Glutamatergic neuron (in vitro differentiated cells): ENCODE measurements around the gene TNF. TPM values are rescaled to one million over a fixed set of nuclear protein-coding genes. Genes with fewer than 3 reads are reported as not detected.

ENCODE experiments used
- DNase-seq: peaks from one replicate; pipeline ENCODE4 v3.0.0; 2022
- H3K27ac Mint-ChIP-seq: one replicate; pipeline ENCODE4 v1.8.0; 2020; ENCODE audit warnings: mild to moderate bottlenecking, mixed read lengths, inconsistent platforms; ENCODE audit not compliant: unreplicated experiment
- H3K27me3 Mint-ChIP-seq: one replicate; pipeline ENCODE4 v1.8.0; 2020; ENCODE audit warnings: mild to moderate bottlenecking, moderate library complexity, mixed read lengths, inconsistent platforms; ENCODE audit not compliant: unreplicated experiment
- H3K36me3 Mint-ChIP-seq: one replicate; pipeline ENCODE4 v1.8.0; 2020; ENCODE audit warnings: mild to moderate bottlenecking, mixed read lengths, inconsistent platforms; ENCODE audit not compliant: unreplicated experiment
- H3K4me1 Mint-ChIP-seq: one replicate; pipeline ENCODE4 v1.8.0; 2020; ENCODE audit warnings: mild to moderate bottlenecking, low read depth, mixed read lengths, inconsistent platforms; ENCODE audit not compliant: unreplicated experiment
- H3K4me3 Mint-ChIP-seq: one replicate; pipeline ENCODE4 v1.8.0; 2020; ENCODE audit warnings: mild to moderate bottlenecking, mixed read lengths, inconsistent platforms; ENCODE audit not compliant: unreplicated experiment
- H3K9me3 Mint-ChIP-seq: one replicate; pipeline ENCODE4 v1.8.0; 2020; ENCODE audit warnings: mild to moderate bottlenecking, moderate library complexity, mixed read lengths, inconsistent platforms; ENCODE audit not compliant: unreplicated experiment
- total RNA-seq: library from RNA; stranded (reverse); fragmentation: NEBNext Ultra II Directional; extraction: Animal tissue kit (Norgen Biotek cat#: 25700); gene quantifications from one replicate; pipeline ENCODE4 v1.2.1, GENCODE V29; 2021; ENCODE audit not compliant: unreplicated experiment
- TF ChIP-seq, protein P1 (sequence below): fragments of 200-600 bp; sonication (generic); IDR thresholded peaks from one replicate; pipeline ENCODE4 v1.5.0; 2021; ENCODE audit not compliant: partially characterized antibody, unreplicated experiment

TNF gene
- total RNA-seq, 1 donor from 2014 or later = not detected

DNA sequence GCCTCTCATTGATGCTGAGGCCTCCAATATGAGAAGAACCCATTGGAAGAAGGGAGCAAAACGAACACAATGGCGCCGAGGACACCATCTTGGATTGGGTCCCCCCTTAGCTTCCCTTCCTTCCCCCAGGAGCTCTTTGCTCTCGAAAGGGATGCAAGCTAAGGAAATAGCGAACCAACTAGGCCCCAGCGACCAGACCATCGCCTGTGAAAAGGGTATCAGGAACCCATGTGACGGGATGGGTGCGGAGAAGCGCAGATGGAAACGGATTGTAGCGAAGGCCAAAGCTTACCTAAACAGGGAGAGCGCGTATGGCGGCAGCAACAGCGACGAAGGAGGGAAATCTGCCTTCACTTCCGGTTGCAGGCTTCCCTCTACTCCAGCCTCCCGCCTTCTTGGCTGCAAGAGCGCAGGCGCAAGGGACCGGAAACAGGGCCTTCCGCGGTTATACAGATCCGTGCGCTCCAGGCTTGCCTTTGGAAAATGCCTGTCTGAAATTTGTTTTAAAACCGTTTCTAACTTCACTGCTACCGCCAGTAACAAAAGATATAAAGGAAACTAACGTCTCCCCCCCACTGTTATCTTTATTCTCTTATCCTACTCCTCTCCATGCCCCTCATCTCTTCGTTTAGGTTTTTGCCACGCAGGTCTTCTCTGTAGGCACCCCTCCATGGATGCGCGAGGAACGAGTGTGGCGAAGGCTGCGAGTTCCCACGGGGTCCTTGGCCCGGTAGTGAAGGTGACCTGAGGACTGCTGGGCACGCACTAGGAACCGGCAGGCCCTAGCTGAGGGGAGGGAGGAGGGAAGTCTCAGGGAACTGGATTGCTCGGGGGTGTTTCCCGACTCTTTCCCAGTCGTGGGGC lies 33.5 kb upstream of the TNF start, which contains the start of gene DDX39B:
Gene DDX39B, minus strand, starts transcription at position 346 of the 864 bp plus-strand sequence. CDS start 1,471 bp downstream, outside the sequence.
- peak within 1 kb of the TSS; percentile 100 for H3K27ac Mint-ChIP-seq
- H3K4me3 Mint-ChIP-seq = peak within 1 kb of the TSS; percentile 100
- DNase-seq = peak; percentile 93
- peaks cover 29% of the 10 kb centered on the region for H3K9me3 Mint-ChIP-seq
- H3K27me3 Mint-ChIP-seq = peaks cover 19% of the 10 kb centered on the region
- H3K4me1 Mint-ChIP-seq = peaks cover 40% of the 10 kb centered on the region
- TF ChIP-seq, protein P1, sequence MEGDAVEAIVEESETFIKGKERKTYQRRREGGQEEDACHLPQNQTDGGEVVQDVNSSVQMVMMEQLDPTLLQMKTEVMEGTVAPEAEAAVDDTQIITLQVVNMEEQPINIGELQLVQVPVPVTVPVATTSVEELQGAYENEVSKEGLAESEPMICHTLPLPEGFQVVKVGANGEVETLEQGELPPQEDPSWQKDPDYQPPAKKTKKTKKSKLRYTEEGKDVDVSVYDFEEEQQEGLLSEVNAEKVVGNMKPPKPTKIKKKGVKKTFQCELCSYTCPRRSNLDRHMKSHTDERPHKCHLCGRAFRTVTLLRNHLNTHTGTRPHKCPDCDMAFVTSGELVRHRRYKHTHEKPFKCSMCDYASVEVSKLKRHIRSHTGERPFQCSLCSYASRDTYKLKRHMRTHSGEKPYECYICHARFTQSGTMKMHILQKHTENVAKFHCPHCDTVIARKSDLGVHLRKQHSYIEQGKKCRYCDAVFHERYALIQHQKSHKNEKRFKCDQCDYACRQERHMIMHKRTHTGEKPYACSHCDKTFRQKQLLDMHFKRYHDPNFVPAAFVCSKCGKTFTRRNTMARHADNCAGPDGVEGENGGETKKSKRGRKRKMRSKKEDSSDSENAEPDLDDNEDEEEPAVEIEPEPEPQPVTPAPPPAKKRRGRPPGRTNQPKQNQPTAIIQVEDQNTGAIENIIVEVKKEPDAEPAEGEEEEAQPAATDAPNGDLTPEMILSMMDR = no peak
- peaks cover 20% of the 10 kb centered on the region for H3K36me3 Mint-ChIP-seq

DNA sequence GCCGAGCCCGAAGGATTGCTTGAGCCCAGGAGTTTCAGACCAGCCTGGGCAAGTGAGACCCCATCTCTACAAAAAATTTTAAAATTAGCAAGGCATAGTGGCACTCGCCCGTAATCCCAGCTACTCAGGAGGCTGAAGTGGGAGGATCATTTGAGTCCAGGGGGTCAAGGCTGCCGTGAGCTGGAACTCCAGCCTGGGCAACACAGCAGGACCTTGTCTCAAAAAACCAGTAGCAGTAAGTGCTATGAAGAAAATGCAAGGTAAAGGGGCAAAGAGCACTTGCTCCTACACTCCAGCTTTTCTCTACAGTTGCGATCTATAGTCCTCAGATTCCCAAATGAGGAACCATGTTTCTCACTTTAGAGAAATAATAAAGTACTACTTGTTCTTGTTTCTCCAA lies 31.7 kb upstream of the TNF start:
- Mint-ChIP-seq H3K27ac (peak overlapping the region; percentile 100), H3K4me3 (peak overlapping the region; percentile 100), H3K27me3 (peaks cover 21% of the 10 kb centered on the region), H3K9me3 (peaks cover 34% of the 10 kb centered on the region), H3K36me3 (peaks cover 17% of the 10 kb centered on the region), H3K4me1 (peaks cover 35% of the 10 kb centered on the region)
- no peak for DNase-seq
- TF ChIP-seq, protein P1 = no peak

DNA sequence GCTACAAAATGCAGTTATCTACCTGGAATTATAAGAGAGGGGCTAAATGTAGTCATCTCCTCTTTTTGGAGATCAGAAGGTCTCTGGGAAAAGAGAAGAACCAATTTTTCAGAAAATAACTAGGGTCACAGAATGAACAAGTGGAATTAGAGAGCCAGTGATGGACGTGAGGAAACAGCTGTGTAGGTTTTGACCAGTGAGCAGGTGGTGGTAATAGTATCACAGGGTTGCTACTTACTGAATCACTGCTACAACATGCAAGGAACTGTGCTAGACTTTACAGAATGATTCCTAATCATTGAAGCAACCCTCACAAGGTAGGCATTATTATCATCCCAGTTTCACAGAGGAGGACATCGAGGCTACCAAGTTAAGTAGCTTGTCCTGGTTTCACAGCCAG lies 30.7 kb upstream of the TNF start:
- DNase-seq = no peak
- H3K4me1 Mint-ChIP-seq = peaks cover 24% of the 10 kb centered on the region

DNA sequence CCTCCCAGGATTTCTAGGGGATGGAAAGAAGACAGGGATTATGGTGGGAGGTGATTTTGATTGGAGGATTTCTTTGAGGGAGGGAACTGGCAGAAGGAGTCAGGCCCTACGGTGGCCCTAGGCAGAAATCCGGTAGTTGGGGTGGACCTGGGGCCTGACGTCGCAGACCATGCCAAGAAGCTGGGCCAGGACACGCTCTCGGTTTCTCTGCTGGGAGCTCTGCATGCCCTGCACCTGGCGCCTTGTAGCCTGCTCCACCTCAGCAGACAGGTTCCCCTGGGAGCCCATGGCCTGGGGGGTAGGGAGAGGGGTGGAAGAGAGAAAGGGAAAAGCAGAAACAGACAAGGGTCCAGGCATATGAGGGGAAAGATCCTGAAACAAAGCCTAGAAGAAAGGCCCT lies 30.1 kb upstream of the TNF start:
- H3K4me3 Mint-ChIP-seq = peak overlapping the region; percentile 93
- H3K36me3 Mint-ChIP-seq = peaks cover 3% of the 10 kb centered on the region
- DNase-seq = peak; percentile 53
- peaks cover 26% of the 10 kb centered on the region for H3K9me3 Mint-ChIP-seq
- H3K27me3 Mint-ChIP-seq = peaks cover 18% of the 10 kb centered on the region
- peaks cover 18% of the 10 kb centered on the region for H3K4me1 Mint-ChIP-seq
- TF ChIP-seq, protein P1 = no peak
- H3K27ac Mint-ChIP-seq = peak overlapping the region; percentile 95

More for the DNA sequence above, 30.7 kb upstream of the TNF start:
- peak overlapping the region; percentile 93 for H3K4me3 Mint-ChIP-seq
- peak overlapping the region; percentile 95 for H3K27ac Mint-ChIP-seq
- TF ChIP-seq, protein P1 = no peak
- H3K27me3 Mint-ChIP-seq = peaks cover 18% of the 10 kb centered on the region
- H3K9me3 Mint-ChIP-seq = peaks cover 31% of the 10 kb centered on the region
- peaks cover 8% of the 10 kb centered on the region for H3K36me3 Mint-ChIP-seq
